GM13976 (cell line): ENCODE measurements around the gene CLIC1.

ENCODE experiments used
- DNase-seq: peaks from one replicate; pipeline ENCODE4 v3.0.0; 2012; ENCODE audit warnings: low spot score
- in situ Hi-C: fragments of 300-500 bp; cut with MboI; formaldehyde crosslinking; loops from one replicate; pipeline ENCODE4 v1.12.0; 2022; ENCODE audit warnings: low sequenced_read_pairs, mixed read lengths, inconsistent platforms; ENCODE audit not compliant: unreplicated experiment
- TF ChIP-seq, protein P1 (sequence below): IDR thresholded peaks from 2 replicates; pipeline ENCODE4 v1.5.1; 2012; ENCODE audit warnings: borderline replicate concordance, mild to moderate bottlenecking; ENCODE audit not compliant: insufficient read depth; ENCODE audit errors: extremely low read depth, missing control alignments, control extremely low read depth

The CLIC1 gene

DNA sequence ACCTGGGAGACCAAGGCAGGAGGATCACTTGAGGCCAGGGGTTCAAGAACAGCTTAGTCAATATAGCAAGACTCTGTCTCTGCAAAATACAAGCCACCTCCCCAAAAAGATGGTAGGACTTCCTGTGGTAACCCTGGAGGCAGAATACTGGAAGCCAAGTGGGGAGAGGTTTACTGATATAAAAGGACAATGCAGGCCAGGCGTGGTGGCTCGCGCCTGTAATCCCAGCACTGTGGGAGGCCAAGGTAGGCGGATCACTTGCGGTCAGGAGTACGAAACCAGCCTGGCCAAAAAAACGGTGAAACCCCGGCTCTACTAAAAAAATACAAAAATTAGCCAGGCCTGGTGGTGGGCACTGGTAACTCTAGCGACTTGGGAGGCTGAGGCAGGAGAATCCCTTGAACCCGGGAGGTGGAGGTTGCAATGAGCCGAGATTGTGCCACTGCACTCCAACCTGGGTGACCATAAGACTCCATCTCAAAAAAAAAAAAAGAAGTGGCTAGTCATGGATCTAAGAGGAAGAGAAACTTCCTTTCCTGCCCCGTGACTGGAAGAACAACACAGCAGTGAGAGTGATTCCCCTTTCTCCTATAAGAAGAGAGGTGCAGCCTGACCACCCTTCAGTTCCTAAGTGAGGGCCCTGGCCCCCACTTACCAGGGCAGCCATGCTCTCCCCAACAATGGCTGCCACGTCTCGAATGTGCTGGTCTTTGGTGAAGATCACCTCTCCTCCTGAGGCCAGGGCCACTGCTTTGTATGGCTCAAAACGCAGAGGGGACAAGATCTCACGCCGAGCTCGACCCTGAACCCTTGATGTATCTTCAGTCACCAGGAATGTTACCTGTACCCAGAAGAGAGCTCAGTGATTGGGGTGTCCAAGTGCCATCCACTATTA lies 32.3 kb upstream of the CLIC1 start:
- TF ChIP-seq, protein P1, sequence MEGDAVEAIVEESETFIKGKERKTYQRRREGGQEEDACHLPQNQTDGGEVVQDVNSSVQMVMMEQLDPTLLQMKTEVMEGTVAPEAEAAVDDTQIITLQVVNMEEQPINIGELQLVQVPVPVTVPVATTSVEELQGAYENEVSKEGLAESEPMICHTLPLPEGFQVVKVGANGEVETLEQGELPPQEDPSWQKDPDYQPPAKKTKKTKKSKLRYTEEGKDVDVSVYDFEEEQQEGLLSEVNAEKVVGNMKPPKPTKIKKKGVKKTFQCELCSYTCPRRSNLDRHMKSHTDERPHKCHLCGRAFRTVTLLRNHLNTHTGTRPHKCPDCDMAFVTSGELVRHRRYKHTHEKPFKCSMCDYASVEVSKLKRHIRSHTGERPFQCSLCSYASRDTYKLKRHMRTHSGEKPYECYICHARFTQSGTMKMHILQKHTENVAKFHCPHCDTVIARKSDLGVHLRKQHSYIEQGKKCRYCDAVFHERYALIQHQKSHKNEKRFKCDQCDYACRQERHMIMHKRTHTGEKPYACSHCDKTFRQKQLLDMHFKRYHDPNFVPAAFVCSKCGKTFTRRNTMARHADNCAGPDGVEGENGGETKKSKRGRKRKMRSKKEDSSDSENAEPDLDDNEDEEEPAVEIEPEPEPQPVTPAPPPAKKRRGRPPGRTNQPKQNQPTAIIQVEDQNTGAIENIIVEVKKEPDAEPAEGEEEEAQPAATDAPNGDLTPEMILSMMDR = no peak
- in situ Hi-C loops = no loop called here
- no peak for DNase-seq

DNA sequence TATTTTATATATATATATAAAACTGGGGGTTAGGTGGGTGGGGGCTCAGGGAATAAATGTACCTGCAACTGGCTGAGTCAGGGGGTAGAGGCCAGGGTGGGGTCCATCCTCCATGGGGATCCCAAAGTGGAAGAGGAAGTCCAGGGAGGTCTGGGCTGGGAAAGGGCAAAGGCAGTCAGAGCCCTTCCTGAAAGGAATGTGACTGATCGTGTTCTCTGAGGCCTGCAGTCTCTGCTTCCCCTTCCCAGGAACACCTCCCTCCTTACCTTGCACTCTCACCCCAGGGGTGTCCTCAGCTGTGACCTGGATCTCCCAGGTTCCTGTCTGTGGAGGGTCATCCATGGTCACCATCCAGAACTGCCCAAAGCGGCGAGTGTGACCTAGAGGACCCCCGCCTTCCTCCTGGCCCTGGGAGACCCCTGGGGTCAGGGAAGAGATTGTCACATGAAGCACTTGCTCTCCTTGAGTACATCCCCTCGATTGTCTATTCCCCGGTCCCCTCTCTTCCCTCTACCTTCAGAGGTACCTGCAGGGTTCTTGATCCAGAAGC lies 30.8 kb upstream of the CLIC1 start:
- DNase-seq = no peak
- TF ChIP-seq, protein P1 = no peak
- in situ Hi-C loops = no loop called here

DNA sequence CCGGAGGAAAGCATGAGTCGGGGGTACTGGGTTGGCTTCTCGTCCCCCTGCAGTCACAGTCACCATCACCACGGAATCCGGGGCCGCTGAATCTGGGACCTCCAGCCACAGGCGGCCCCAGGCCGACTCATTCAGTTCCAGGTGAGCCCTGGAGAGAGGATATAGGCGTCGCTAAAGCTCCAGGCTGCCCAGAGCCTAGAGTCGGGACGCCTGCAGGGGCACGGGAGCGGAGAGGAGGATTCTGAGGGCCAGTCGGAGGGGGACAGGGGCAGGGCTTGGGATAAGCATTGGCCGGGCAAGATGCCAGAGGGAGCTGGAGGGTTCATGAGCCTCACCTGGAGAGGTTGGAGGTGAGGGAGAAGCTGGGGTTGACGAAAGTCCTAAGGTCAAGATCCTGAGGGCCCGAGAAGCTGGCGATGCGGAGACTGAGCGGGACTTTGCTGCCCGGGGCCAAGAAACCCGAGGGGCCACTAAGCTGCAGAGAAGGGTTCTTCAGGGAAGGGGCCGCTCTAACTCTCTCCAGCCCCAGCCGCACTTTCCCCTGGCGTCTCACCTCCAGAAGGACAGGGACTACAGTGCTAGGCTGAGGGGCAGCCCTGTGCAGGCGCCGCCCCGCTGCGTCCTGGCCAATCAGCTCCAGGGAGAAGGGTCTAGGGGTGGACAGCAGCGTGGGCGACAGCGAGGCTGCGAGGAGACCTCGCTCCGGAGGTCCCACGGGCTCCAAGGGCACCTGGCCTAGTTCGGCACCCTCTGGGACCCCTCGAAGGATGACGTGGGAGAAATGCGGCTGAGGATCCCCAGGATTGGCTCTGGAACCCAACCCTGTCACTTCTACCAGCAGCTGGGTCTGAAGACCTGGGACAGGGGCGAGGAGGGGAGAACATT lies 29.8 kb upstream of the CLIC1 start:
- in situ Hi-C loops = no loop called here
- TF ChIP-seq, protein P1 = no peak
- no peak for DNase-seq

DNA sequence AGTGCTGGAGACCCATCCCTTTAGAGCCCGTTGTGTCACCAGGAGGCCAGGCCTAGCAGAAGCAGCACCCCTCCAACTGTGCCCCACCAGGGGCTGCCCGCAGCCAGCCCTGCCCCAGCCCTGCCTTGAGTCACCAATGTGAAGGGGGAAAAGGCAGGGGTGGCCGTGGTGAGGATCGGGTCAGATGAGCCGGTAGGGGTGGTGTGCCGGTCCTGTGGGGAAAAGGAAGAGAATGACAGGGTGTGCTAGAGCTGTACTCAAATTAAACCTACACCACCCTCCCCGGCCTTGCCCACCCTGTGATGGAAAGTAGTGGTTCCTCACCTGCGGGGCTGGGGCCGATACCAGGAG lies 29.2 kb upstream of the CLIC1 start:
- TF ChIP-seq, protein P1 = no peak
- in situ Hi-C loops = no loop called here
- DNase-seq = no peak

DNA sequence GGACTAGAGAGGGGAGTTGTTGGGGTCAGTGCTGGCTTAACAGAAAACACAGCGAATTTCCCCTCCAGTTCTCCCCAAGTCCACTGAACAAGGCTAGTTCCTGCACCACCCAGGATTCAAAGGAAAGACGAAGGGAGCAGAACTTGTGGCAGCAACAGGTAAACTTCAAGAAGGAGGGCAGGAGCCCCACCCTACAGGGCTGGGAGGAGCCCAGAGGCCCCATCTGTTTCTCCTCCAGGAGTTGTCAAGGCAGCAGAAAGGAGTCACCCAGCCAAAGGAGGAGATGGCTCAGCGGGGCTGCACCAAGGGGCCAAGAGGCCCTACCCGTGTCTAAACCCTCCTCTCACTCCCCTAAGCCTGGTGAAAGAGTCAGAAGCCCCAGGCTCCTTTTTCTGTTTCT lies 27.9 kb upstream of the CLIC1 start:
- TF ChIP-seq, protein P1 = no peak
- in situ Hi-C loops = no loop called here
- DNase-seq = no peak

DNA sequence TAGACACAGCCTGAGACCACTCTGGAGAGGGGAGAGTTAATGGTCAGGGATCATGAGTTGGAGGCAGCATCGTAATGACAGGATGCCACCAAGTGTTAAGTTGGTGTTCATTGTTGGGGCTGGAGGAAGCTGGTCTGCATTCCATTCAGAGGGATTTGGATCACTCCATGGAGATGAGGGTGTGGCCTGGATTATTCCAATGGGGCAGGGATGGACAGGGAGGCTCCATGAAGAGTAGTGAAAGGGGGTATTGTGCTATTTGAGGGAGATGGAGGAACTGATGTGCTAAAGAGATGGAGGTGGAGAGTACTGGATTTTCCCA lies 27.2 kb upstream of the CLIC1 start:
- in situ Hi-C loops = no loop called here
- no peak for DNase-seq

More for the DNA sequence above, 27.2 kb upstream of the CLIC1 start:
- TF ChIP-seq, protein P1 = no peak
